ENCODE results near the gene MORC2.

Gene MORC2

GRCh38 chr22:30879415-30879797 lies 89.2 kb downstream of the MORC2 start:
- H3K9me2 ChIP-seq (replicated peaks; ENCODE audit: low read depth, low read length): no peaks in the 10 kb centered on the region
- H3K4me2 ChIP-seq (ENCODE audit: low read depth, low read length, poor library complexity, severe bottlenecking): no peak overlapping the region
- no peaks in the 10 kb centered on the region for H3K36me3 ChIP-seq (ENCODE audit: insufficient read depth, low read length)
- H3K79me2 ChIP-seq (ENCODE audit: insufficient read depth, low read length): no peaks in the 10 kb centered on the region
- no peak overlapping the region for H3K4me3 ChIP-seq (ENCODE audit: low read length, poor library complexity, severe bottlenecking)
- no peaks in the 10 kb centered on the region for H3K27me3 ChIP-seq (ENCODE audit: insufficient read depth, low read length, poor library complexity, severe bottlenecking)
- no peak for TF ChIP-seq EZH2phosphoT487 (IDR thresholded peaks at IDR 0.05; ENCODE audit: borderline replicate concordance)
- TF ChIP-seq CTCF (conservative IDR thresholded peaks at IDR 0.05; ENCODE audit: low read length): no peak
- no peaks in the 10 kb centered on the region for H3K4me1 ChIP-seq (ENCODE audit: insufficient read depth, low read length, poor library complexity, severe bottlenecking)
- no peaks in the 10 kb centered on the region for H3F3A ChIP-seq (ENCODE audit: low read depth)
- H4K20me1 ChIP-seq (ENCODE audit: insufficient read depth, low read length, poor library complexity, severe bottlenecking): no peaks in the 10 kb centered on the region
- H3K9me3 ChIP-seq (ENCODE audit: insufficient read depth, low read depth, low read length): no peaks in the 10 kb centered on the region
- H3K9ac ChIP-seq (ENCODE audit: low read depth, low read length, poor library complexity, severe bottlenecking): no peak overlapping the region
- H2AFZ ChIP-seq (ENCODE audit: low read length): no peak overlapping the region

GRCh38 chr22:30878516-30879414 lies 89.8 kb downstream of the MORC2 start:
- no peaks in the 10 kb centered on the region for H4K20me1 ChIP-seq (ENCODE audit: insufficient read depth, low read length, poor library complexity, severe bottlenecking)
- H3K36me3 ChIP-seq (ENCODE audit: insufficient read depth, low read length): no peaks in the 10 kb centered on the region
- H3K9ac ChIP-seq (ENCODE audit: low read depth, low read length, poor library complexity, severe bottlenecking): no peak overlapping the region
- no peaks in the 10 kb centered on the region for H3K27me3 ChIP-seq (ENCODE audit: insufficient read depth, low read length, poor library complexity, severe bottlenecking)
- no peaks in the 10 kb centered on the region for H3F3A ChIP-seq (ENCODE audit: low read depth)
- H3K4me3 ChIP-seq (ENCODE audit: low read length, poor library complexity, severe bottlenecking): no peak overlapping the region
- H3K79me2 ChIP-seq (ENCODE audit: insufficient read depth, low read length): no peaks in the 10 kb centered on the region
- TF ChIP-seq EZH2phosphoT487 (IDR thresholded peaks at IDR 0.05; ENCODE audit: borderline replicate concordance) (no peak), CTCF (conservative IDR thresholded peaks at IDR 0.05; ENCODE audit: low read length) (no peak)
- H3K9me2 ChIP-seq (replicated peaks; ENCODE audit: low read depth, low read length): no peaks in the 10 kb centered on the region
- H3K4me1 ChIP-seq (ENCODE audit: insufficient read depth, low read length, poor library complexity, severe bottlenecking): no peaks in the 10 kb centered on the region
- H2AFZ ChIP-seq (ENCODE audit: low read length): no peak overlapping the region
- H3K9me3 ChIP-seq (ENCODE audit: insufficient read depth, low read depth, low read length): no peaks in the 10 kb centered on the region
- H3K4me2 ChIP-seq (ENCODE audit: low read depth, low read length, poor library complexity, severe bottlenecking): no peak overlapping the region

- Histone ChIP-seq H3K9me3 (ENCODE audit: insufficient read depth, low read depth, low read length) (no peaks in the 10 kb centered on the region), H3K9ac (ENCODE audit: low read depth, low read length, poor library complexity, severe bottlenecking) (no peak overlapping the region), H3F3A (ENCODE audit: low read depth) (no peaks in the 10 kb centered on the region), H3K79me2 (ENCODE audit: insufficient read depth, low read length) (no peaks in the 10 kb centered on the region), H2AFZ (ENCODE audit: low read length) (no peak overlapping the region), H3K4me3 (ENCODE audit: low read length, poor library complexity, severe bottlenecking) (no peak overlapping the region), H3K36me3 (ENCODE audit: insufficient read depth, low read length) (no peaks in the 10 kb centered on the region), H3K9me2 (replicated peaks; ENCODE audit: low read depth, low read length) (no peaks in the 10 kb centered on the region), H3K27me3 (ENCODE audit: insufficient read depth, low read length, poor library complexity, severe bottlenecking) (no peaks in the 10 kb centered on the region), H3K4me1 (ENCODE audit: insufficient read depth, low read length, poor library complexity, severe bottlenecking) (no peaks in the 10 kb centered on the region), H4K20me1 (ENCODE audit: insufficient read depth, low read length, poor library complexity, severe bottlenecking) (no peaks in the 10 kb centered on the region), H3K4me2 (ENCODE audit: low read depth, low read length, poor library complexity, severe bottlenecking) (no peak overlapping the region)
- TF ChIP-seq CTCF (conservative IDR thresholded peaks at IDR 0.05; ENCODE audit: low read length) (no peak), EZH2phosphoT487 (IDR thresholded peaks at IDR 0.05; ENCODE audit: borderline replicate concordance) (no peak)
Measured at GRCh38 chr22:30877662-30878515, 90.7 kb downstream of the MORC2 start.
